HepG2 (cell line): ENCODE data around the gene PLIN1. TPM values are rescaled to one million over a fixed set of nuclear protein-coding genes. Genes with fewer than 3 reads are reported as not detected.

Experiments
- ATF1 ChIP-seq: IDR thresholded peaks from 2 replicates; pipeline ENCODE4 v1.6.1; 2016; ENCODE audit warnings: mild to moderate bottlenecking, control low read depth
- CCAR2 ChIP-seq: fragments of 200-400 bp; formaldehyde crosslinking; optimal IDR thresholded peaks from 2 replicates; pipeline ENCODE3; 2018; ENCODE audit warnings: low read depth, mild to moderate bottlenecking, low read length, moderate library complexity
- KMT2A ChIP-seq: sonication (generic); formaldehyde crosslinking; IDR thresholded peaks from 2 replicates; pipeline ENCODE4 v1.4.0; 2020; ENCODE audit warnings: missing genetic modification reagents
- MAZ ChIP-seq, 2 experiments: sonication (generic) in 1 of 2; formaldehyde crosslinking in 1 of 2; IDR thresholded peaks; 2 replicates each; pipeline versions ENCODE4 v1.5.0 to v1.6.1; 2012 to 2020; ENCODE audit warnings: low read depth in 2 of 2, mild to moderate bottlenecking in 2 of 2, borderline replicate concordance in 1 of 2, improper control_type of control experiment in 1 of 2, low read length in 1 of 2, missing genetic modification reagents in 1 of 2, moderate library complexity in 1 of 2
- MEF2D ChIP-seq: sonication (generic); formaldehyde crosslinking; IDR thresholded peaks from 2 replicates; pipeline ENCODE4 v1.5.1; 2020; ENCODE audit warnings: mild to moderate bottlenecking, missing genetic modification reagents
- MXD4 ChIP-seq: IDR thresholded peaks from 2 replicates; pipeline ENCODE4 v1.6.1; 2016; ENCODE audit warnings: mild to moderate bottlenecking, missing biosample characterization, missing genetic modification reagents
- PHF20 ChIP-seq: sonication (generic); formaldehyde crosslinking; IDR thresholded peaks from 2 replicates; pipeline ENCODE4 v1.5.0; 2020; ENCODE audit warnings: mild to moderate bottlenecking, missing genetic modification reagents
- RNF2 ChIP-seq: fragments of 450-650 bp; conservative IDR thresholded peaks from 2 replicates; pipeline ENCODE4 v1.6.1; 2016; ENCODE audit warnings: low read depth
- SMYD3 ChIP-seq: sonication (generic); formaldehyde crosslinking; IDR thresholded peaks from 2 replicates; pipeline ENCODE4 v1.8.1; 2023; ENCODE audit warnings: mild to moderate bottlenecking, missing genetic modification reagents
- SNAPC2 ChIP-seq: sonication (generic); formaldehyde crosslinking; IDR thresholded peaks from 2 replicates; pipeline ENCODE4 v1.8.1; 2022; ENCODE audit warnings: mild to moderate bottlenecking, missing genetic modification reagents
- SOX6 ChIP-seq, 2 experiments: fragments of 450-650 bp in 1 of 2; sonication (generic) in 1 of 2; formaldehyde crosslinking in 1 of 2; IDR thresholded peaks; 2 replicates each; pipeline versions ENCODE4 v1.4.0 to v1.6.1; 2017 to 2020; ENCODE audit warnings: antibody characterized with exemption in 1 of 2, mild to moderate bottlenecking in 1 of 2, missing genetic modification reagents in 1 of 2
- TEAD2 ChIP-seq: sonication (generic); formaldehyde crosslinking; IDR thresholded peaks from 2 replicates; pipeline ENCODE4 v1.9.0; 2021; ENCODE audit warnings: missing genetic modification reagents
- U2AF1 ChIP-seq: fragments of 200-400 bp; formaldehyde crosslinking; optimal IDR thresholded peaks from 2 replicates; pipeline ENCODE3; 2017; ENCODE audit warnings: mild to moderate bottlenecking, low read depth, low read length
- YEATS4 ChIP-seq: sonication (generic); formaldehyde crosslinking; IDR thresholded peaks from 2 replicates; pipeline ENCODE4 v1.4.0; 2020; ENCODE audit warnings: missing genetic modification reagents, borderline replicate concordance
- ZBTB1 ChIP-seq: sonication (generic); formaldehyde crosslinking; IDR thresholded peaks from 2 replicates; pipeline ENCODE4 v1.4.0; 2020; ENCODE audit warnings: missing genetic modification reagents, borderline replicate concordance
- ZNF205 ChIP-seq: IDR thresholded peaks from 2 replicates; pipeline ENCODE4 v1.6.1; 2018; ENCODE audit warnings: missing biosample characterization, missing genetic modification reagents
- ZNF207 ChIP-seq: fragments of 450-650 bp; IDR thresholded peaks from 2 replicates; pipeline ENCODE4 v1.6.1; 2016; ENCODE audit warnings: antibody characterized with exemption, borderline replicate concordance
- ZNF224 ChIP-seq: sonication (generic); formaldehyde crosslinking; IDR thresholded peaks from 2 replicates; pipeline ENCODE4 v1.5.0; 2020; ENCODE audit warnings: mild to moderate bottlenecking, missing genetic modification reagents
- ZNF382 ChIP-seq: sonication (generic); formaldehyde crosslinking; IDR thresholded peaks from 2 replicates; pipeline ENCODE4 v1.5.0; 2020; ENCODE audit warnings: missing genetic modification reagents, mild to moderate bottlenecking, borderline replicate concordance
- ZNF558 ChIP-seq: sonication (generic); formaldehyde crosslinking; IDR thresholded peaks from 2 replicates; pipeline ENCODE4 v1.9.0; 2022; ENCODE audit warnings: mild to moderate bottlenecking, missing genetic modification reagents, borderline replicate concordance
- ZNF777 ChIP-seq: sonication (generic); formaldehyde crosslinking; IDR thresholded peaks from 2 replicates; pipeline ENCODE4 v1.4.0; 2020; ENCODE audit warnings: missing genetic modification reagents
- polyA plus RNA-seq, 8 experiments: library from polyadenylated mRNA; depleted of rRNA in 3 of 8; stranded (reverse) in 7 of 8; unstranded in 1 of 8; fragments of >200 nt; fragmentation: Illumina TruSeq in 4 of 8; extraction: Trizol in 4 of 8; gene quantifications; 2 replicates each; pipeline versions ENCODE4 v1.2.1 to v1.2.3, GENCODE V29; 2011 to 2016; ENCODE audit warnings: low read depth in 4 of 8, missing spikeins in 1 of 8, mixed read lengths in 1 of 8; ENCODE audit not compliant: insufficient read depth in 1 of 8
- total RNA-seq, 5 experiments: library from RNA; depleted of rRNA; stranded (reverse); fragments of >200 nt; fragmentation: Illumina TruSeq; extraction: Trizol; gene quantifications; 2 replicates each; pipeline ENCODE4 v1.2.3, GENCODE V29; 2016; ENCODE audit warnings: low read depth in 1 of 5
- TF ChIP-seq, protein P1 (sequence below): sonication (generic); formaldehyde crosslinking; IDR thresholded peaks from 2 replicates; pipeline ENCODE4 v1.5.0; 2020; ENCODE audit warnings: missing genetic modification reagents
- TF ChIP-seq, protein P2 (sequence below): sonication (generic); formaldehyde crosslinking; IDR thresholded peaks from 2 replicates; pipeline ENCODE4 v1.8.1; 2023; ENCODE audit warnings: missing genetic modification reagents, mild to moderate bottlenecking, borderline replicate concordance
- TF ChIP-seq, protein P3 (sequence below): sonication (generic); formaldehyde crosslinking; IDR thresholded peaks from 2 replicates; pipeline ENCODE4 v1.4.0; 2020; ENCODE audit warnings: mild to moderate bottlenecking, missing genetic modification reagents, borderline replicate concordance
- TF ChIP-seq, protein P4 (sequence below): sonication (generic); formaldehyde crosslinking; IDR thresholded peaks from 2 replicates; pipeline ENCODE4 v1.4.0; 2020; ENCODE audit warnings: mild to moderate bottlenecking, missing genetic modification reagents

Gene PLIN1
- total and polyA plus RNA-seq, 2 of the 13 experiments (the other 11 are each of a cell fraction or from before 2014, with no cell fraction given) = 0.74 to 1.2 TPM

DNA sequence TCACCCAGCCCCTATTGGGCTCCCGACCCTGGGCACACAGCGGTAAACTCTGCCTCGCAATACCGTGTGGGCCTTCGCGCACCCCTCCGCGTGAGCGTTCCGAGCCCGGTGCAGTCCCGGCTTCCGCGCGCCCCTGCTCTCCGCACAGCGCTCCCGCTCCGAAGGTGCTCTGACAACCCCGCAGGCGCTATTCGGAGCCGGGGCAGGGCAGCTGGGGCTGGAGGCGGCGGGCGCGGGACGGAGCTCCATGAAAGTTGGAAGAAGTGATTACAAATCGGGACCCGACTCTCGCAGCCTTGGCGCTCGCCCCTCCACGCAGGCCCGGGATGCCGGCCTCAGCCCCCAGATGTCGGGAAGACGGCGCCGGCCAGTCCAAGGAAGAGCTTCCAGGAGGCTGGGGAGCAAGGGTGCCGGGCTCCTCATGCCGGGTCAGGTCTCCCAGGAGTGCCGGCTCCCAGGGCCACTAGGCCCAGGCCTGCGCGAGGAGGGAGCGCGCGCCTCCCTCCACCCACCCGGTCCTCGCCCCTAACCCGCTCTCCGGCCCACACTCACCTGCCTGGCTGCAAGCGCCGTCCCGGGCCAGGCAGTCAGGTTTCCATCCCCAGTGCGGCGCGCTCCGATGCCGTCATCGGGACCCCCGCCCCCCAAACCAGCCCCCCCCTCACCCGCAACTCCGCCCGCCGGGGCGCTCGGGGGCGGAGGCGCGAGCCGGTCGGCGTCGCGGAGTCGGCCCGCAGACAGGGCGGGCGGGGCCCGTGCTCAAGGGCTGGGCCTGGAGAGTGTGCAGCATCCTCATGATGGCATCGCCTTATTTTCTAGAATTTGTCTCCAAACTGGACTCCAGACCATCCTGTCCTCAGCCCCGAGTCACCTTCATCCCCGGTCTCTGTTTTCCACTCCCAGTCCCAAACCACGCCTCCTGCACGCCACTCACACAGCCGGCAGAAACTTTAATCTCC, 24.0 kb downstream of the PLIN1 start, which contains the start of gene KIF7 (continued):
- no peak for TF ChIP-seq U2AF1
- no peak for TF ChIP-seq CCAR2
- no peak for TF ChIP-seq SMYD3 (CRISPR knock-in tag)
- TF ChIP-seq, protein P1, sequence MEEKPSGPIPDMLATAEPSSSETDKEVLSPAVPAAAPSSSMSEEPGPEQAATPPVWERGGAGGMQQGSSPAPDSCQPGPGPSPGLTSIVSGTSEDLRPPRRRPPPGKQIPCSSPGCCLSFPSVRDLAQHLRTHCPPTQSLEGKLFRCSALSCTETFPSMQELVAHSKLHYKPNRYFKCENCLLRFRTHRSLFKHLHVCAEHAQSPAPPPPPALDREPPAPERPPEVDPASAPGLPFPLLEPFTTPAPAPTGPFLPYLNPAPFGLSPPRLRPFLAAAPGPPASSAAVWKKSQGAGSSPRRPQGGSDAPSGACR = no peak
- TF ChIP-seq YEATS4 (CRISPR knock-in tag) = 0 out of 2 replicates have a peak, but pooled peaks have one; percentile 47
- no peak for TF ChIP-seq MXD4 (CRISPR knock-in tag)
- TF ChIP-seq, protein P2, sequence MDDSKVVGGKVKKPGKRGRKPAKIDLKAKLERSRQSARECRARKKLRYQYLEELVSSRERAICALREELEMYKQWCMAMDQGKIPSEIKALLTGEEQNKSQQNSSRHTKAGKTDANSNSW (CRISPR knock-in tag) = no peak
- TF ChIP-seq, protein P3, sequence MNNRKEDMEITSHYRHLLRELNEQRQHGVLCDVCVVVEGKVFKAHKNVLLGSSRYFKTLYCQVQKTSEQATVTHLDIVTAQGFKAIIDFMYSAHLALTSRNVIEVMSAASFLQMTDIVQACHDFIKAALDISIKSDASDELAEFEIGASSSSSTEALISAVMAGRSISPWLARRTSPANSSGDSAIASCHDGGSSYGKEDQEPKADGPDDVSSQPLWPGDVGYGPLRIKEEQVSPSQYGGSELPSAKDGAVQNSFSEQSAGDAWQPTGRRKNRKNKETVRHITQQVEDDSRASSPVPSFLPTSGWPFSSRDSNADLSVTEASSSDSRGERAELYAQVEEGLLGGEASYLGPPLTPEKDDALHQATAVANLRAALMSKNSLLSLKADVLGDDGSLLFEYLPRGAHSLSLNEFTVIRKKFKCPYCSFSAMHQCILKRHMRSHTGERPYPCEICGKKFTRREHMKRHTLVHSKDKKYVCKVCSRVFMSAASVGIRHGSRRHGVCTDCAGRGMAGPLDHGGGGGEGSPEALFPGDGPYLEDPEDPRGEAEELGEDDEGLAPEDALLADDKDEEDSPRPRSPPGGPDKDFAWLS = no peak
- no peak for TF ChIP-seq ZNF558 (CRISPR knock-in tag)
- TF ChIP-seq RNF2 = no peak
- TF ChIP-seq PHF20 (CRISPR knock-in tag) = peak; percentile 68
- TF ChIP-seq ZBTB1 (CRISPR knock-in tag) = no peak
- peak; percentile 68; the same call in 1 of the 2 replicates for TF ChIP-seq ATF1
- TF ChIP-seq ZNF777 (CRISPR knock-in tag) = 0 out of 2 replicates have a peak, but pooled peaks have one; percentile 36
- TF ChIP-seq ZNF382 = no peak
- no peak for TF ChIP-seq SNAPC2 (CRISPR knock-in tag)
- no peak for TF ChIP-seq ZNF207
- TF ChIP-seq KMT2A (CRISPR knock-in tag) = 0 out of 2 replicates have a peak, but pooled peaks have one; percentile 19
- TF ChIP-seq TEAD2 (CRISPR knock-in tag) = no peak
- no peak for TF ChIP-seq ZNF224 (CRISPR knock-in tag)
- no peak for TF ChIP-seq SOX6 (IDR thresholded peaks at IDR 0.05)
- peak; percentile 40; the same call in 1 of the 2 replicates for TF ChIP-seq SOX6 (CRISPR knock-in tag; IDR thresholded peaks at IDR 0.05)
- TF ChIP-seq ZNF205 = no peak
- TF ChIP-seq MAZ (IDR thresholded peaks at IDR 0.05; ENCODE audit: borderline replicate concordance, low read depth, low read length) = no peak
- TF ChIP-seq MAZ (CRISPR knock-in tag; IDR thresholded peaks at IDR 0.05; ENCODE audit: low read depth) = peak; percentile 51; the same call in 1 of the 2 replicates
- TF ChIP-seq, protein P4, sequence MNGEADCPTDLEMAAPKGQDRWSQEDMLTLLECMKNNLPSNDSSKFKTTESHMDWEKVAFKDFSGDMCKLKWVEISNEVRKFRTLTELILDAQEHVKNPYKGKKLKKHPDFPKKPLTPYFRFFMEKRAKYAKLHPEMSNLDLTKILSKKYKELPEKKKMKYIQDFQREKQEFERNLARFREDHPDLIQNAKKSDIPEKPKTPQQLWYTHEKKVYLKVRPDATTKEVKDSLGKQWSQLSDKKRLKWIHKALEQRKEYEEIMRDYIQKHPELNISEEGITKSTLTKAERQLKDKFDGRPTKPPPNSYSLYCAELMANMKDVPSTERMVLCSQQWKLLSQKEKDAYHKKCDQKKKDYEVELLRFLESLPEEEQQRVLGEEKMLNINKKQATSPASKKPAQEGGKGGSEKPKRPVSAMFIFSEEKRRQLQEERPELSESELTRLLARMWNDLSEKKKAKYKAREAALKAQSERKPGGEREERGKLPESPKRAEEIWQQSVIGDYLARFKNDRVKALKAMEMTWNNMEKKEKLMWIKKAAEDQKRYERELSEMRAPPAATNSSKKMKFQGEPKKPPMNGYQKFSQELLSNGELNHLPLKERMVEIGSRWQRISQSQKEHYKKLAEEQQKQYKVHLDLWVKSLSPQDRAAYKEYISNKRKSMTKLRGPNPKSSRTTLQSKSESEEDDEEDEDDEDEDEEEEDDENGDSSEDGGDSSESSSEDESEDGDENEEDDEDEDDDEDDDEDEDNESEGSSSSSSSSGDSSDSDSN = peak; percentile 67; the same call in 1 of the 2 replicates
- TF ChIP-seq MEF2D (CRISPR knock-in tag) = no peak
